ENCODE measurements around the gene PLA2G4A.

PLA2G4A gene

GRCh38 chr1:186871784-186872183 lies 43.0 kb downstream of the PLA2G4A start:
- DNase-seq (ENCODE audit: low spot score), result no peak
- no peak for TF ChIP-seq CTCF (IDR thresholded peaks at IDR 0.05; ENCODE audit: extremely low read depth, missing control alignments)

GRCh38 chr1:186872291-186872690 lies 43.5 kb downstream of the PLA2G4A start:
- TF ChIP-seq CTCF (IDR thresholded peaks at IDR 0.05; ENCODE audit: extremely low read depth, missing control alignments), result no peak
- DNase-seq (ENCODE audit: low spot score), result no peak

- no peak for TF ChIP-seq CTCF (IDR thresholded peaks at IDR 0.05; ENCODE audit: extremely low read depth, missing control alignments)
- DNase-seq (ENCODE audit: low spot score), result no peak
These were observed 44.9 kb downstream of the PLA2G4A start for GRCh38 chr1:186873687-186874086.

- no peak for DNase-seq (ENCODE audit: low spot score)
- TF ChIP-seq CTCF (IDR thresholded peaks at IDR 0.05; ENCODE audit: extremely low read depth, missing control alignments), result no peak
These were observed 47.4 kb downstream of the PLA2G4A start for GRCh38 chr1:186875896-186876835.

- TF ChIP-seq CTCF (IDR thresholded peaks at IDR 0.05; ENCODE audit: extremely low read depth, missing control alignments), result no peak
- no peak for DNase-seq (ENCODE audit: low spot score)
These were observed 49.6 kb downstream of the PLA2G4A start for GRCh38 chr1:186878356-186878755.

GRCh38 chr1:186880982-186881381 lies 52.2 kb downstream of the PLA2G4A start:
- no peak for TF ChIP-seq CTCF (IDR thresholded peaks at IDR 0.05; ENCODE audit: extremely low read depth, missing control alignments)
- DNase-seq (ENCODE audit: low spot score), result no peak

GRCh38 chr1:186882372-186883134 lies 53.8 kb downstream of the PLA2G4A start:
- no peak for TF ChIP-seq CTCF (IDR thresholded peaks at IDR 0.05; ENCODE audit: extremely low read depth, missing control alignments)
- DNase-seq (ENCODE audit: low spot score), result no peak

Measured in GM20000 (cell line).